AG10803 (cell line): ENCODE measurements around the gene HCN1.

ENCODE experiments used
- DNase-seq: peaks from one replicate; pipeline ENCODE4 v3.0.0; 2010; ENCODE audit warnings: low read depth
- H3K4me3 ChIP-seq: 2 replicates; pipeline ENCODE4 v1.5.1; 2011; ENCODE audit warnings: mild to moderate bottlenecking, low read length, control low read depth
- CTCF ChIP-seq: conservative IDR thresholded peaks from 2 replicates; pipeline ENCODE4 v1.5.1; 2011; ENCODE audit warnings: mild to moderate bottlenecking, low read length, control low read depth, inconsistent platforms

HCN1 gene

GRCh38 chr5:45408067-45408466 lies 288.1 kb downstream of the HCN1 start:
- no peak for DNase-seq
- H3K4me3 ChIP-seq, result no peak overlapping the region
- TF ChIP-seq CTCF, result no peak

GRCh38 chr5:45402804-45403455 lies 293.2 kb downstream of the HCN1 start:
- TF ChIP-seq CTCF, result no peak
- no peak overlapping the region for H3K4me3 ChIP-seq
- DNase-seq, result no peak

- TF ChIP-seq CTCF, result no peak
- DNase-seq, result no peak
- no peak overlapping the region for H3K4me3 ChIP-seq
Measured at GRCh38 chr5:45399041-45399440, 297.1 kb downstream of the HCN1 start.

- TF ChIP-seq CTCF, result no peak
- H3K4me3 ChIP-seq, result no peak overlapping the region
- DNase-seq, result peak; percentile 77
Measured at GRCh38 chr5:45385321-45386058, 310.7 kb downstream of the HCN1 start.

- no peak for TF ChIP-seq CTCF
- no peak overlapping the region for H3K4me3 ChIP-seq
- DNase-seq, result no peak
Measured at GRCh38 chr5:45383985-45384384, 312.2 kb downstream of the HCN1 start.

GRCh38 chr5:45382583-45382982 lies 313.6 kb downstream of the HCN1 start:
- TF ChIP-seq CTCF, result no peak
- DNase-seq, result no peak
- H3K4me3 ChIP-seq, result no peak overlapping the region

- peak; percentile 8 for DNase-seq
- no peak overlapping the region for H3K4me3 ChIP-seq
- TF ChIP-seq CTCF, result no peak
Measured at GRCh38 chr5:45376417-45376816, 319.8 kb downstream of the HCN1 start.
